HCT116 (cell line): ENCODE results near the gene IRF2BP1. TPM values are rescaled to one million over a fixed set of nuclear protein-coding genes. Genes with fewer than 3 reads are reported as not detected.

Experiments
- ATAC-seq: fragments of 200-7000 bp; cut with Tn5 transposase; 2 replicates; pipeline ENCODE4 v1.9.1; 2020; ENCODE audit warnings: mild to moderate bottlenecking, moderate library complexity
- BruUV-seq: library from RNA; stranded (reverse); fragments of 400-500 nt; replicated peaks from 2 replicates; lab custom pipeline; 2021; lab: Mats Ljungman, UMichigan
- CTCF ChIA-PET: fragments of 300-600 bp; sonication (Branson Sonifier 250); formaldehyde crosslinking; loops from one replicate; lab custom pipeline; 2021; ENCODE audit warnings: antibody characterized with exemption; lab: Charles Lee
- POLR2A ChIA-PET: fragments of 300-600, 350-600 bp; sonication (Branson Sonifier 250); formaldehyde crosslinking; loops from one replicate; lab custom pipeline; 2021; ENCODE audit warnings: antibody characterized with exemption; lab: Charles Lee
- RAD21 ChIA-PET, 2 experiments: fragments of 300-600 bp; sonication (Branson Sonifier 250); formaldehyde crosslinking; loops; one replicate each; lab custom pipeline; 2023; ENCODE audit warnings: low total read pairs in 2 of 2; ENCODE audit not compliant: uncharacterized antibody in 2 of 2, unreplicated experiment in 2 of 2, low non-redundant PET in 1 of 2; lab: Charles Lee
- DNase-seq: peaks from one replicate; pipeline ENCODE4 v3.0.0-alpha.2; 2010; ENCODE audit warnings: low read depth, low spot score
- H2AFZ ChIP-seq: fragments of 200-600 bp; shearing (Covaris generic), sonication (generic); 2 replicates; pipeline ENCODE4 v1.6.1; 2017; ENCODE audit warnings: low read depth, mixed run types, mixed read lengths, antibody characterized with exemption, low read length; ENCODE audit not compliant: poor library complexity, severe bottlenecking
- H3K27ac ChIP-seq: 2 replicates; pipeline ENCODE4 v1.5.1; 2012; ENCODE audit warnings: low read depth, low read length
- H3K27me3 ChIP-seq: fragments of 200-600 bp; sonication (generic); 2 replicates; pipeline ENCODE4 v1.6.1; 2016; ENCODE audit warnings: mixed run types, low read length, mixed read lengths; ENCODE audit not compliant: insufficient read depth
- H3K36me3 ChIP-seq, 2 experiments: fragments of 200-500 bp in 1 of 2; fragments of 200-600 bp in 1 of 2; sonication (Bioruptor generic) in 1 of 2; sonication (generic) in 1 of 2; 2 replicates each; pipeline versions ENCODE4 v1.5.1 to v1.6.1; 2014 to 2016; ENCODE audit warnings: low read length in 2 of 2, inconsistent platforms in 1 of 2, mixed read lengths in 1 of 2, mixed run types in 1 of 2; ENCODE audit not compliant: insufficient read depth in 2 of 2, control insufficient read depth in 1 of 2
- H3K4me1 ChIP-seq, 2 experiments: fragments of 200-600 bp in 1 of 2; sonication (generic) in 1 of 2; 2 replicates each; pipeline versions ENCODE4 v1.5.1 to v1.6.1; 2012 to 2017; ENCODE audit warnings: low read length in 2 of 2, inconsistent platforms in 1 of 2, mild to moderate bottlenecking in 1 of 2, mixed read lengths in 1 of 2, mixed run types in 1 of 2, moderate library complexity in 1 of 2; ENCODE audit not compliant: insufficient read depth in 2 of 2, control insufficient read depth in 1 of 2
- H3K4me2 ChIP-seq: fragments of 200-600 bp; sonication (generic); 2 replicates; pipeline ENCODE4 v1.6.1; 2017; ENCODE audit warnings: mixed run types, low read length, mixed read lengths
- H3K4me3 ChIP-seq, 2 experiments: fragments of 200-600 bp in 1 of 2; sonication (generic) in 1 of 2; replicated peaks in 1 of 2; 2 replicates each; pipeline ENCODE4 v1.5.1; 2011 to 2016; ENCODE audit warnings: low read length in 2 of 2, control low read depth in 1 of 2, low read depth in 1 of 2, mild to moderate bottlenecking in 1 of 2, mixed read lengths in 1 of 2, mixed run types in 1 of 2
- H3K79me2 ChIP-seq: fragments of 200-600 bp; sonication (generic); 2 replicates; pipeline ENCODE4 v1.6.1; 2017; ENCODE audit warnings: mild to moderate bottlenecking, mixed run types, low read length, moderate library complexity, mixed read lengths; ENCODE audit not compliant: insufficient read depth
- H3K9ac ChIP-seq: fragments of 200-600 bp; sonication (generic); 2 replicates; pipeline ENCODE4 v1.6.1; 2016; ENCODE audit warnings: low read length, mixed read lengths
- H3K9me2 ChIP-seq: fragments of 200-600 bp; sonication (generic), shearing (Covaris generic); 2 replicates; pipeline ENCODE4 v1.6.1; 2017; ENCODE audit warnings: mixed run types, mild to moderate bottlenecking, moderate library complexity; ENCODE audit not compliant: insufficient read depth
- H3K9me3 ChIP-seq, 2 experiments: fragments of 200-500 bp in 1 of 2; fragments of 200-600 bp in 1 of 2; sonication (Bioruptor generic) in 1 of 2; sonication (generic) in 1 of 2; 2 replicates each; pipeline ENCODE4 v1.6.1; 2014 to 2017; ENCODE audit warnings: low read length in 2 of 2, mixed read lengths in 2 of 2, inconsistent platforms in 1 of 2, low read depth in 1 of 2, mild to moderate bottlenecking in 1 of 2, mixed run types in 1 of 2, moderate library complexity in 1 of 2; ENCODE audit not compliant: control insufficient read depth in 1 of 2, insufficient read depth in 1 of 2
- H4K20me1 ChIP-seq: fragments of 200-600 bp; sonication (generic), shearing (Covaris generic); 2 replicates; pipeline ENCODE4 v1.6.1; 2017; ENCODE audit warnings: mixed run types, mild to moderate bottlenecking, moderate library complexity; ENCODE audit not compliant: insufficient read depth
- CBX3 ChIP-seq: IDR thresholded peaks from 2 replicates; pipeline ENCODE4 v1.6.1; 2012; ENCODE audit warnings: low read depth
- CEBPB ChIP-seq: IDR thresholded peaks from 2 replicates; pipeline ENCODE4 v1.6.1; 2012; ENCODE audit warnings: low read depth
- EZH2phosphoT487 ChIP-seq: fragments of 200-600 bp; IDR thresholded peaks from 2 replicates; pipeline ENCODE4 v1.6.1; 2018; ENCODE audit warnings: antibody characterized with exemption, borderline replicate concordance
- FOSL1 ChIP-seq: IDR thresholded peaks from 2 replicates; pipeline ENCODE4 v1.6.1; 2012; ENCODE audit warnings: low read depth
- JUND ChIP-seq: IDR thresholded peaks from 2 replicates; pipeline ENCODE4 v1.6.1; 2012
- POLR2A ChIP-seq: IDR thresholded peaks from 2 replicates; pipeline ENCODE4 v1.7.0; 2011; ENCODE audit warnings: borderline replicate concordance; ENCODE audit not compliant: insufficient read depth, insufficient read length; ENCODE audit errors: extremely low read depth
- RAD21 ChIP-seq: IDR thresholded peaks from 2 replicates; pipeline ENCODE4 v1.6.1; 2012; ENCODE audit warnings: low read depth, mild to moderate bottlenecking
- SP1 ChIP-seq: IDR thresholded peaks from 2 replicates; pipeline ENCODE4 v1.6.1; 2012; ENCODE audit warnings: low read depth
- intact Hi-C: fragments of 100-400 bp; cut with micrococcal nuclease; formaldehyde crosslinking; loops from 2 replicates; pipeline ENCODE4 v1.10.0; 2022
- total RNA-seq: library from RNA; stranded (reverse); gene quantifications from one replicate; pipeline ENCODE4 v1.2.1, GENCODE V29; 2021; ENCODE audit not compliant: unreplicated experiment
- TF ChIP-seq, protein P1 (sequence below): IDR thresholded peaks from 2 replicates; pipeline ENCODE4 v1.6.1; 2011; ENCODE audit warnings: mild to moderate bottlenecking, low read length, moderate library complexity; ENCODE audit not compliant: insufficient replicate concordance; ENCODE audit errors: extremely low read depth
- TF ChIP-seq, protein P2 (sequence below), 3 experiments: fragments of 200-600 bp in 1 of 3; sonication (generic) in 1 of 3; IDR thresholded peaks in 2 of 3; conservative IDR thresholded peaks in 1 of 3; 2 replicates each; pipeline ENCODE4 v1.5.1; 2012 to 2017; ENCODE audit warnings: low read depth in 2 of 3, low read length in 2 of 3, antibody characterized with exemption in 1 of 3, borderline replicate concordance in 1 of 3, control low read depth in 1 of 3, mild to moderate bottlenecking in 1 of 3, mixed read lengths in 1 of 3, mixed run types in 1 of 3, moderate library complexity in 1 of 3; ENCODE audit not compliant: insufficient read depth in 1 of 3
- TF ChIP-seq, protein P3 (sequence below): IDR thresholded peaks from 2 replicates; pipeline ENCODE4 v1.6.1; 2012

The IRF2BP1 gene
- total RNA-seq, 1 experiment from 2014 or later, result 33.9 TPM

DNA sequence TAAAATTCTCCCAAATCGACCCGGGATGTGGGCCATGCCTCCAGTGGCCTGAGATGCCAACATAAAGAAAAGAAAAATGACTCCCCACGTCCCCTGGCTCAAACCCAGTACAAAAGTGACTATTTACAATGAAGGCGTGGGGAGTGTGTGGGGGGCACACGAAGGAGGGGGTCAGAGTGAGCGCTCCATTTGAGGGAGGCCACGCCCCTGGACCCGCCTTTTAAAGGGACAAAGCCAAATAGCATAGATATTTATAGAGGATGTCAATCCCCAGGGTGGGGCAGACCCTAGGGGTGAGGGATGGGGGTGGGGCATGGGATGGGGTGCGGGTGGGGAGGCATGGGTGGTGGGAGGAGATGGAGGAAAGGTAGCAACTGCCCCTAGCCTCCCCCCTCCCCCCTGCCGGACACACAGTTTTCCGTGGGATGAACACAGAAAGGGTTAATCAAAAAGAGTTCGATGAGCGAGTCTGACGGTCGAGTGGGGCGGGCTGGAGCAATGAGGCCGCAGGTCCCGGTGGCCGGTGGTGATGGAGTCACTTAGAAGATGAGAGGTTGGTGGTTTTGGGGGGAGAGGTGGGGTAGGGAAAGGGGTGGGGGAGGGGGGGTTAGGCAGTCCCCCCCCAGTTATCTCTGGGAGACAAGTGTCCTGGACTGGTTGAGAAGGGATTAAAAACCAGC lies 48.8 kb upstream of the IRF2BP1 start:
- POLR2A ChIA-PET, result interaction anchor here (0.5 kb wide), 1 partner anchor 48 kb away, joined by 3 read pairs; the partner anchor contains the start of gene IRF2BP1
- RAD21 ChIA-PET, result no interaction called here
- ATAC-seq (peak; percentile 57), DNase-seq (no peak)
- Histone ChIP-seq H3K4me1 (peaks cover 0 to 2% of the 10 kb centered on the region in 2 experiments; a peak in 1 of 4 replicates), H3K27ac (no peak overlapping the region), H3K4me2 (peak overlapping the region; percentile 14; the same call in 1 of the 2 replicates), H3K36me3 (no peaks in the 10 kb centered on the region), H2AFZ (no peak overlapping the region), H3K79me2 (no peaks in the 10 kb centered on the region), H3K9me2 (no peaks in the 10 kb centered on the region), H3K9ac (no peak overlapping the region), H3K4me3 (no peak overlapping the region), H3K27me3 (peaks cover 5% of the 10 kb centered on the region; the same call in 1 of the 2 replicates), H4K20me1 (no peaks in the 10 kb centered on the region), H3K9me3 (no peaks in the 10 kb centered on the region)
- intact Hi-C loops, result no loop called here
- TF ChIP-seq, protein P1, sequence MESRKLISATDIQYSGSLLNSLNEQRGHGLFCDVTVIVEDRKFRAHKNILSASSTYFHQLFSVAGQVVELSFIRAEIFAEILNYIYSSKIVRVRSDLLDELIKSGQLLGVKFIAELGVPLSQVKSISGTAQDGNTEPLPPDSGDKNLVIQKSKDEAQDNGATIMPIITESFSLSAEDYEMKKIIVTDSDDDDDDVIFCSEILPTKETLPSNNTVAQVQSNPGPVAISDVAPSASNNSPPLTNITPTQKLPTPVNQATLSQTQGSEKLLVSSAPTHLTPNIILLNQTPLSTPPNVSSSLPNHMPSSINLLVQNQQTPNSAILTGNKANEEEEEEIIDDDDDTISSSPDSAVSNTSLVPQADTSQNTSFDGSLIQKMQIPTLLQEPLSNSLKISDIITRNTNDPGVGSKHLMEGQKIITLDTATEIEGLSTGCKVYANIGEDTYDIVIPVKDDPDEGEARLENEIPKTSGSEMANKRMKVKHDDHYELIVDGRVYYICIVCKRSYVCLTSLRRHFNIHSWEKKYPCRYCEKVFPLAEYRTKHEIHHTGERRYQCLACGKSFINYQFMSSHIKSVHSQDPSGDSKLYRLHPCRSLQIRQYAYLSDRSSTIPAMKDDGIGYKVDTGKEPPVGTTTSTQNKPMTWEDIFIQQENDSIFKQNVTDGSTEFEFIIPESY, result no peak
- TF ChIP-seq EZH2phosphoT487 (no peak), CEBPB (no peak), CBX3 (no peak), RAD21 (no peak), JUND (no peak), POLR2A (no peak), FOSL1 (no peak), SP1 (no peak)
- TF ChIP-seq, protein P2, sequence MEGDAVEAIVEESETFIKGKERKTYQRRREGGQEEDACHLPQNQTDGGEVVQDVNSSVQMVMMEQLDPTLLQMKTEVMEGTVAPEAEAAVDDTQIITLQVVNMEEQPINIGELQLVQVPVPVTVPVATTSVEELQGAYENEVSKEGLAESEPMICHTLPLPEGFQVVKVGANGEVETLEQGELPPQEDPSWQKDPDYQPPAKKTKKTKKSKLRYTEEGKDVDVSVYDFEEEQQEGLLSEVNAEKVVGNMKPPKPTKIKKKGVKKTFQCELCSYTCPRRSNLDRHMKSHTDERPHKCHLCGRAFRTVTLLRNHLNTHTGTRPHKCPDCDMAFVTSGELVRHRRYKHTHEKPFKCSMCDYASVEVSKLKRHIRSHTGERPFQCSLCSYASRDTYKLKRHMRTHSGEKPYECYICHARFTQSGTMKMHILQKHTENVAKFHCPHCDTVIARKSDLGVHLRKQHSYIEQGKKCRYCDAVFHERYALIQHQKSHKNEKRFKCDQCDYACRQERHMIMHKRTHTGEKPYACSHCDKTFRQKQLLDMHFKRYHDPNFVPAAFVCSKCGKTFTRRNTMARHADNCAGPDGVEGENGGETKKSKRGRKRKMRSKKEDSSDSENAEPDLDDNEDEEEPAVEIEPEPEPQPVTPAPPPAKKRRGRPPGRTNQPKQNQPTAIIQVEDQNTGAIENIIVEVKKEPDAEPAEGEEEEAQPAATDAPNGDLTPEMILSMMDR (IDR thresholded peaks at IDR 0.05 in 2 of 3, conservative IDR thresholded peaks at IDR 0.05 in 1 of 3; ENCODE audit: borderline replicate concordance in 1 of 3, insufficient read depth in 1 of 3, low read depth in 2 of 3, low read length in 2 of 3), result no peak
- TF ChIP-seq, protein P3, sequence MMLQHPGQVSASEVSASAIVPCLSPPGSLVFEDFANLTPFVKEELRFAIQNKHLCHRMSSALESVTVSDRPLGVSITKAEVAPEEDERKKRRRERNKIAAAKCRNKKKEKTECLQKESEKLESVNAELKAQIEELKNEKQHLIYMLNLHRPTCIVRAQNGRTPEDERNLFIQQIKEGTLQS, result no peak
- no TSS peak for BruUV-seq
- CTCF ChIA-PET, result no interaction called here
